K562 treated with DMSO at 1 percent for 24 hours (cell line): ENCODE results near the gene HFE. TPM values are rescaled to one million over a fixed set of nuclear protein-coding genes. Genes with fewer than 3 reads are reported as not detected.

Source experiments
- total RNA-seq: library from RNA; unstranded; fragments of 300-600 nt; gene quantifications from 2 replicates; pipeline ENCODE4 v1.2.3, GENCODE V29; 2022; ENCODE audit warnings: low read depth; ENCODE audit not compliant: insufficient read depth

The HFE gene, protein sequence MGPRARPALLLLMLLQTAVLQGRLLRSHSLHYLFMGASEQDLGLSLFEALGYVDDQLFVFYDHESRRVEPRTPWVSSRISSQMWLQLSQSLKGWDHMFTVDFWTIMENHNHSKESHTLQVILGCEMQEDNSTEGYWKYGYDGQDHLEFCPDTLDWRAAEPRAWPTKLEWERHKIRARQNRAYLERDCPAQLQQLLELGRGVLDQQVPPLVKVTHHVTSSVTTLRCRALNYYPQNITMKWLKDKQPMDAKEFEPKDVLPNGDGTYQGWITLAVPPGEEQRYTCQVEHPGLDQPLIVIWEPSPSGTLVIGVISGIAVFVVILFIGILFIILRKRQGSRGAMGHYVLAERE
- total RNA-seq: 1.3 and 1.5 TPM in 2 replicates

GRCh38 chr6:26087284-26088115 is at the start of gene HFE:
TSS of gene HFE (plus strand) at chr6:26087429. CDS start at chr6:26087441, 12 bp downstream.

Other genes starting within 250 kb of the HFE start
- not detected in 2 replicates for gene SLC17A3, start 213.2 kb upstream of the HFE start, total RNA-seq
- gene SLC17A2, start 156.7 kb upstream of the HFE start, total RNA-seq: not detected in 2 replicates
- 6.1 and 7.3 TPM in 2 replicates for gene TRIM38, start 124.6 kb upstream of the HFE start, total RNA-seq